ENCODE data around the gene PLA2G4E.

Gene PLA2G4E

DNA sequence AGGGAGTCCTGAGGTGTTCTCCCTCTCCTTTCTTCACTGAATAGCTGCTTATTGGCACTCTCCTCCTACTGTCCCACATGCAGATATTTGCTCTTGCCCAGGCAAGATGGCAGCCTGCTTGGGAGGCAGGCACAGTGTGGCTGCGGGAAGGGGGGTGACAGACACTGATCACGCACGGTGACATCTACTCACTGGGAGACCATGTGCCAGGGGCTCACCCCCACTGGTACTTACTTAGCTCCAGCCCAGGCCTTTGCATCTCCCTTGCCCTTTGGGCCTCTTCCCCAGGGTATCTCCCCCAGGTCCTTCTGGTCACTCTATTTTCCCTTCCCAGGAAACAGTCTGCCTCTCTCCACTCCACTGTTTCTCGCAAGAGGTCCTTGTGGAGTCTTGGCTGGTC lies 6.4 kb downstream of the PLA2G4E start:
- Histone ChIP-seq H3K36me3 (no peaks in the 10 kb centered on the region), H3K4me1 (ENCODE audit: control insufficient read depth in 1 of 2, insufficient read depth in 1 of 2, low read depth in 1 of 2, low read length in 1 of 2) (no peaks in the 10 kb centered on the region), H3K9me3 (no peaks in the 10 kb centered on the region), H3K27ac (no peak overlapping the region), H3K4me3 (ENCODE audit: low read depth in 1 of 2, low read length in 1 of 2) (no peak overlapping the region), H3K27me3 (no peaks in the 10 kb centered on the region)
- no peak for TF ChIP-seq CTCF (IDR thresholded peaks at IDR 0.05)

- no peak overlapping the region for H3K4me3 ChIP-seq (ENCODE audit: low read depth in 1 of 2, low read length in 1 of 2)
- no peaks in the 10 kb centered on the region for H3K27me3 ChIP-seq
- no peaks in the 10 kb centered on the region for H3K4me1 ChIP-seq (ENCODE audit: control insufficient read depth in 1 of 2, insufficient read depth in 1 of 2, low read depth in 1 of 2, low read length in 1 of 2)
- no peak overlapping the region for H3K27ac ChIP-seq
- no peaks in the 10 kb centered on the region for H3K9me3 ChIP-seq
- TF ChIP-seq CTCF (IDR thresholded peaks at IDR 0.05): no peak
- no peaks in the 10 kb centered on the region for H3K36me3 ChIP-seq
These were observed 7.8 kb downstream of the PLA2G4E start for GRCh38 chr15:42012928-42013482.

- H3K4me3 ChIP-seq (ENCODE audit: low read depth in 1 of 2, low read length in 1 of 2): no peak overlapping the region
- no peaks in the 10 kb centered on the region for H3K9me3 ChIP-seq
- no peak for TF ChIP-seq CTCF (IDR thresholded peaks at IDR 0.05)
- no peaks in the 10 kb centered on the region for H3K36me3 ChIP-seq
- H3K27me3 ChIP-seq: no peaks in the 10 kb centered on the region
- H3K27ac ChIP-seq: no peak overlapping the region
- no peaks in the 10 kb centered on the region for H3K4me1 ChIP-seq (ENCODE audit: control insufficient read depth in 1 of 2, insufficient read depth in 1 of 2, low read depth in 1 of 2, low read length in 1 of 2)
These were observed 8.6 kb downstream of the PLA2G4E start for GRCh38 chr15:42012241-42012640.

DNA sequence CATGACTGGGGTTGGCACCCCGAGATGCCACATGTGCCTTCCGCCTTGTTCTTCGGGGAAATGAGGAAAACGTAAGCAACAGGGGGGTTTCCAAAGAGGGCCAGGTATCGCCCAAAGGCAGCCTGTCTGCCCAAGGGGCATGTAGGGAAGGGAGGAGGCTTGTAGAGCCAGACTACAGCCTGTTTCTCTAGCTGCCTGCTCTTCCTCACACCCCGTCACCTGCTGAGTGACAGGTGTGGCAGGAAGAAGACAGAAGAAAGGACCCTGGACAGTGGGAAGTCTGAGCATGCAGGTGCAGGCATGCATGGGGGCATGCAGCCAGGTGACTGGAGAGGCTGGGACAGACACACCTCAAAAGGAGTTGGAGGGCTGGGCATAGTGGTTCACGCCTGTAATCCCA lies 9.8 kb downstream of the PLA2G4E start:
- TF ChIP-seq CTCF (IDR thresholded peaks at IDR 0.05): no peak
- no peak overlapping the region for H3K27ac ChIP-seq
- H3K27me3 ChIP-seq: no peaks in the 10 kb centered on the region

DNA sequence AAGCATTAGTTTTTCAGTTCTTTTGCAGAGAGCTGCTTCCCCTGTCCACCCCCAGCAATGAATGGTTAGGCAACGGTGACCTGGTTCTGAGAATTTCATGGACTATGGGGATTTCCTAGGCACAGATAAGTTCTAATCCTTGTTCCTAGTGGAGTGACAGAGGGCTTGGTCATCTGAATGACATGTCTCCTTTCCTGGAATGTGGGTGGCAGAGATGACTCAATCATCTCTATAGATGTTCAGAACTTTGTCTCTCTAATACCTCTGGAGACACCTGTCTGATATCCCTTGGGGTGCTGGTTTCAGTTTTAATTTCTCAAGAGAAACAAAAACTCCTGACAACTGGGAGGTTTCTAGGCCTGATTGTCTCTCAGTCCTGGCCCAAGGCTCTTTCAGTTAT lies 10.4 kb downstream of the PLA2G4E start:
- Histone ChIP-seq H3K4me1 (ENCODE audit: control insufficient read depth in 1 of 2, insufficient read depth in 1 of 2, low read depth in 1 of 2, low read length in 1 of 2) (no peaks in the 10 kb centered on the region), H3K4me3 (ENCODE audit: low read depth in 1 of 2, low read length in 1 of 2) (no peak overlapping the region), H3K27me3 (no peaks in the 10 kb centered on the region), H3K36me3 (no peaks in the 10 kb centered on the region), H3K9me3 (no peaks in the 10 kb centered on the region), H3K27ac (no peak overlapping the region)
- TF ChIP-seq CTCF (IDR thresholded peaks at IDR 0.05): no peak

More for the DNA sequence above, 9.8 kb downstream of the PLA2G4E start:
- no peaks in the 10 kb centered on the region for H3K36me3 ChIP-seq
- no peaks in the 10 kb centered on the region for H3K4me1 ChIP-seq (ENCODE audit: control insufficient read depth in 1 of 2, insufficient read depth in 1 of 2, low read depth in 1 of 2, low read length in 1 of 2)
- H3K4me3 ChIP-seq (ENCODE audit: low read depth in 1 of 2, low read length in 1 of 2): no peak overlapping the region
- H3K9me3 ChIP-seq: no peaks in the 10 kb centered on the region

GRCh38 chr15:42009474-42009873 lies 11.4 kb downstream of the PLA2G4E start:
- H3K27me3 ChIP-seq: no peaks in the 10 kb centered on the region
- H3K9me3 ChIP-seq: no peaks in the 10 kb centered on the region
- H3K4me3 ChIP-seq (ENCODE audit: low read depth in 1 of 2, low read length in 1 of 2): no peak overlapping the region
- H3K36me3 ChIP-seq: no peaks in the 10 kb centered on the region
- H3K27ac ChIP-seq: no peak overlapping the region
- no peaks in the 10 kb centered on the region for H3K4me1 ChIP-seq (ENCODE audit: control insufficient read depth in 1 of 2, insufficient read depth in 1 of 2, low read depth in 1 of 2, low read length in 1 of 2)
- no peak for TF ChIP-seq CTCF (IDR thresholded peaks at IDR 0.05)

Measured in neutrophil (primary cell).